Caco-2 (cell line): ENCODE data around the gene TRIM9. TPM values are rescaled to one million over a fixed set of nuclear protein-coding genes. Genes with fewer than 3 reads are reported as not detected.

Experiments used
- BruUV-seq: library from RNA; stranded (reverse); fragments of 400-500 nt; replicated peaks from 2 replicates; lab custom pipeline; 2021; lab: Mats Ljungman, UMichigan
- CTCF ChIA-PET: fragments of 300-600 bp; sonication (Branson Sonifier 250); formaldehyde crosslinking; loops from one replicate; lab custom pipeline; 2022; ENCODE audit warnings: antibody characterized with exemption; lab: Charles Lee
- POLR2A ChIA-PET: fragments of 300-600 bp; sonication (Branson Sonifier 250); formaldehyde crosslinking; loops from one replicate; lab custom pipeline; 2022; ENCODE audit warnings: antibody characterized with exemption; lab: Charles Lee
- DNase-seq, 2 experiments: peaks; one replicate each; pipeline versions ENCODE4 v3.0.0 to v3.0.0-alpha.2; 2020 to 2022
- H3K27me3 ChIP-seq: replicated peaks from 2 replicates; pipeline ENCODE4 v1.6.0; 2011; ENCODE audit warnings: low read length; ENCODE audit not compliant: control insufficient read depth, insufficient read depth
- H3K36me3 ChIP-seq: 2 replicates; pipeline ENCODE4 v1.5.1; 2011; ENCODE audit warnings: low read length; ENCODE audit not compliant: control insufficient read depth, insufficient read depth
- H3K4me1 ChIP-seq: fragments of 250-450 bp; sonication (Bioruptor Pico); 2 replicates; pipeline ENCODE4 v1.5.1; 2020; ENCODE audit warnings: mild to moderate bottlenecking
- H3K4me3 ChIP-seq: 2 replicates; pipeline ENCODE4 v1.5.1; 2011; ENCODE audit warnings: low read depth, mild to moderate bottlenecking, control low read depth, low read length
- H3K9me3 ChIP-seq: fragments of 250-450 bp; sonication (Bioruptor Pico); 2 replicates; pipeline ENCODE4 v1.5.1; 2020; ENCODE audit warnings: mild to moderate bottlenecking, moderate library complexity
- H3K27ac Mint-ChIP-seq: one replicate; pipeline ENCODE4 v1.8.0; 2022; ENCODE audit warnings: mixed read lengths; ENCODE audit not compliant: unreplicated experiment
- H3K27me3 Mint-ChIP-seq: one replicate; pipeline ENCODE4 v1.8.0; 2022; ENCODE audit warnings: mixed read lengths; ENCODE audit not compliant: insufficient read depth, unreplicated experiment
- H3K36me3 Mint-ChIP-seq: one replicate; pipeline ENCODE4 v1.8.0; 2022; ENCODE audit warnings: mild to moderate bottlenecking, mixed read lengths; ENCODE audit not compliant: insufficient read depth, unreplicated experiment
- H3K4me1 Mint-ChIP-seq: one replicate; pipeline ENCODE4 v1.8.0; 2022; ENCODE audit warnings: low read depth, mixed read lengths; ENCODE audit not compliant: unreplicated experiment
- H3K4me3 Mint-ChIP-seq: one replicate; pipeline ENCODE4 v1.8.0; 2022; ENCODE audit warnings: mild to moderate bottlenecking, moderate library complexity, mixed read lengths; ENCODE audit not compliant: unreplicated experiment
- H3K9me3 Mint-ChIP-seq: one replicate; pipeline ENCODE4 v1.8.0; 2022; ENCODE audit warnings: mixed read lengths; ENCODE audit not compliant: unreplicated experiment
- CTCF ChIP-seq, 2 experiments: fragments of 200-600 bp in 1 of 2; IDR thresholded peaks; 1 replicate in 1 of 2; 2 replicates in 1 of 2; pipeline versions ENCODE4 v1.5.1 to v1.8.0; 2011 to 2022; ENCODE audit warnings: antibody characterized with exemption in 1 of 2, control low read depth in 1 of 2, inconsistent platforms in 1 of 2, low read depth in 1 of 2, low read length in 1 of 2, mild to moderate bottlenecking in 1 of 2, moderate library complexity in 1 of 2; ENCODE audit not compliant: insufficient read depth in 1 of 2, severe bottlenecking in 1 of 2, unreplicated experiment in 1 of 2
- intact Hi-C: fragments of 100-400 bp; cut with micrococcal nuclease; formaldehyde crosslinking; loops from one replicate; pipeline ENCODE4 v1.10.0; 2022; ENCODE audit not compliant: unreplicated experiment
- total RNA-seq: library from RNA; stranded (reverse); gene quantifications from 2 replicates; pipeline ENCODE4 v1.2.3, GENCODE V29; 2022

The TRIM9 gene
- total RNA-seq, 1 experiment from 2014 or later, result 2.7 TPM

DNA sequence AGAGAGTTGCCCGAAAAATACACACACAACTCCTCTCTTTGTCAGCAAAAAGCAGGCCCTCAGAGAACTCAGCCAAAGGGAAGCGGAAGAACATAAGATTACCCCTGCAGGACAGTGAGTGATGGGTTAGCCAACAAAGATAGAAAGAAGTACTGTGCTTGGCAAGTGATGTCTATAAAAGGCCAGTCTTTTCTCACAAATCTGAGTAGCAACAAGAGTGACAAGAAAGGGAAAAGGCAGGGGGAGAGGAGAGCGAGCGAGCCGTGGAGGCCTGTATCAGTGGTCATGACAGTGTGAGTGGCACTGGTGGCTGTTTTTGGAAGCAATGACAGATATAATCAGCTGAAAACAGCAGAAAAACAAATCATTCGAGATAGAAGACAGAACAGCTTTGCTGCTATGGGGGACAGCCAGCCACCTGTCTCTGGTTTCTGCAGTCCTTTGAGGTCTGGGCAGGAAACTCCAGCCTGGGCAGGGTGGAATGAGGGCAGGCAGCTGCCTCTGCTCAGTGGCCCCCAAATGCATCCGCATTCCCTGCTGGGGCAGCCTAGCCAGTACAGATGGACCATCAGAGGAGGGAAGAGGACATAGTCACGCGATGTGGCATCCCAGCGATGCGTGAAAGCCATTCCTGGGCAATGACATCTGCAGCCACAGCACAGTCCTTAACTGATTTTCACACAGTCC, 74.7 kb downstream of the TRIM9 start:
- TF ChIP-seq CTCF (IDR thresholded peaks at IDR 0.05; ENCODE audit: insufficient read depth in 1 of 2, low read depth in 1 of 2, low read length in 1 of 2, severe bottlenecking in 1 of 2, unreplicated experiment in 1 of 2), result no peak
- no peaks in the 10 kb centered on the region for H3K27me3 Mint-ChIP-seq
- H3K27ac Mint-ChIP-seq, result no peak overlapping the region
- H3K9me3 Mint-ChIP-seq, result no peaks in the 10 kb centered on the region
- Histone ChIP-seq H3K9me3 (no peaks in the 10 kb centered on the region), H3K4me3 (no peak overlapping the region), H3K27me3 (no peaks in the 10 kb centered on the region), H3K36me3 (no peaks in the 10 kb centered on the region), H3K4me1 (no peaks in the 10 kb centered on the region)
- no peaks in the 10 kb centered on the region for H3K36me3 Mint-ChIP-seq
- no peak for DNase-seq
- CTCF ChIA-PET, result no interaction called here
- no peak overlapping the region for H3K4me3 Mint-ChIP-seq
- intact Hi-C loops, result no loop called here
- BruUV-seq, result no TSS peak
- no peaks in the 10 kb centered on the region for H3K4me1 Mint-ChIP-seq
- POLR2A ChIA-PET, result no interaction called here

DNA sequence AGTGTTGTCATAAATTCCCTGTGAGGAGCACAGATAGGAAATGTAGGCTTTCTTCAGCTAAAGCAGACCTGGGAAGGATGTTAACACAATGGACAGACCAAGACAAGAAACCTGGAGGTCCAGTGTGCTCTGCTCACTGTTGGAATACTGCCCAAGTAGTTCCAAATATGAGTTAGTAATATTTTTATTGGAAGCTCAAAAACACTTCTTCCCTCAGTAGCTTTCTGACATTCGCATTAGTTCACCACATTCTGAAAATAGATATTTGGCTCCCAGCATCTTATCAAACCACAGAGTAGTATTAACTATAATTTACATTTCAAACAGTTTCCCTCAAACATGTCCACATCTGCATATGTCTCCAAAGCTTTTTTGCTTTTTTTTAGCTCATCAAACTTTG, 75.8 kb downstream of the TRIM9 start:
- Histone ChIP-seq H3K9me3 (no peaks in the 10 kb centered on the region), H3K4me3 (no peak overlapping the region), H3K27me3 (no peaks in the 10 kb centered on the region), H3K4me1 (no peaks in the 10 kb centered on the region), H3K36me3 (no peaks in the 10 kb centered on the region)
- no peak for TF ChIP-seq CTCF (IDR thresholded peaks at IDR 0.05; ENCODE audit: insufficient read depth in 1 of 2, low read depth in 1 of 2, low read length in 1 of 2, severe bottlenecking in 1 of 2, unreplicated experiment in 1 of 2)
- DNase-seq, result no peak
- intact Hi-C loops, result no loop called here
- Mint-ChIP-seq H3K36me3 (no peaks in the 10 kb centered on the region), H3K4me1 (no peaks in the 10 kb centered on the region), H3K27ac (no peak overlapping the region), H3K27me3 (no peaks in the 10 kb centered on the region), H3K9me3 (no peaks in the 10 kb centered on the region), H3K4me3 (no peak overlapping the region)
- no TSS peak for BruUV-seq
- ChIA-PET POLR2A (no interaction called here), CTCF (no interaction called here)

GRCh38 chr14:51018521-51018920, 76.4 kb downstream of the TRIM9 start:
- Mint-ChIP-seq H3K9me3 (no peaks in the 10 kb centered on the region), H3K36me3 (no peaks in the 10 kb centered on the region), H3K4me1 (no peaks in the 10 kb centered on the region), H3K4me3 (no peak overlapping the region), H3K27me3 (no peaks in the 10 kb centered on the region), H3K27ac (no peak overlapping the region)
- ChIA-PET CTCF (no interaction called here), POLR2A (no interaction called here)
- intact Hi-C loops, result no loop called here
- no peaks in the 10 kb centered on the region for H3K9me3 ChIP-seq
- H3K4me1 ChIP-seq, result no peaks in the 10 kb centered on the region
- H3K4me3 ChIP-seq, result no peak overlapping the region
- BruUV-seq, result no TSS peak
- H3K36me3 ChIP-seq, result no peaks in the 10 kb centered on the region
- no peak for DNase-seq
- no peaks in the 10 kb centered on the region for H3K27me3 ChIP-seq
- no peak for TF ChIP-seq CTCF (IDR thresholded peaks at IDR 0.05; ENCODE audit: insufficient read depth in 1 of 2, low read depth in 1 of 2, low read length in 1 of 2, severe bottlenecking in 1 of 2, unreplicated experiment in 1 of 2)
